Thyroid gland (tissue), 4 donors: ENCODE data around the gene SV2B.

ENCODE experiments used
- CTCF ChIP-seq, 6 experiments: fragments of 200-600 bp in 3 of 6; fragments of 450-650 bp in 3 of 6; sonication (generic) in 3 of 6; IDR thresholded peaks; one replicate each; pipeline ENCODE4 v1.5.1; 2016 to 2019; ENCODE audit warnings: antibody characterized with exemption in 6 of 6, mild to moderate bottlenecking in 2 of 6, inconsistent platforms in 1 of 6, moderate library complexity in 1 of 6
- POLR2A ChIP-seq, 2 donors: fragments of 450-650 bp; IDR thresholded peaks; one replicate each; pipeline ENCODE4 v1.6.1; 2017; ENCODE audit warnings: antibody characterized with exemption in 2 of 2, mild to moderate bottlenecking in 2 of 2, moderate library complexity in 1 of 2

- TF ChIP-seq POLR2A (IDR thresholded peaks at IDR 0.05) (no peak), CTCF (IDR thresholded peaks at IDR 0.05) (no peak)
Measured at GRCh38 chr15:91311986-91312385, 211.9 kb downstream of the SV2B start.
